ENCODE measurements around the gene DMRTB1. TPM values are rescaled to one million over a fixed set of nuclear protein-coding genes. Genes with fewer than 3 reads are reported as not detected.

The DMRTB1 gene
- total and polyA plus RNA-seq, 2 donors (not counting 1 experiment from before 2014, with no cell fraction given) = not detected

DNA sequence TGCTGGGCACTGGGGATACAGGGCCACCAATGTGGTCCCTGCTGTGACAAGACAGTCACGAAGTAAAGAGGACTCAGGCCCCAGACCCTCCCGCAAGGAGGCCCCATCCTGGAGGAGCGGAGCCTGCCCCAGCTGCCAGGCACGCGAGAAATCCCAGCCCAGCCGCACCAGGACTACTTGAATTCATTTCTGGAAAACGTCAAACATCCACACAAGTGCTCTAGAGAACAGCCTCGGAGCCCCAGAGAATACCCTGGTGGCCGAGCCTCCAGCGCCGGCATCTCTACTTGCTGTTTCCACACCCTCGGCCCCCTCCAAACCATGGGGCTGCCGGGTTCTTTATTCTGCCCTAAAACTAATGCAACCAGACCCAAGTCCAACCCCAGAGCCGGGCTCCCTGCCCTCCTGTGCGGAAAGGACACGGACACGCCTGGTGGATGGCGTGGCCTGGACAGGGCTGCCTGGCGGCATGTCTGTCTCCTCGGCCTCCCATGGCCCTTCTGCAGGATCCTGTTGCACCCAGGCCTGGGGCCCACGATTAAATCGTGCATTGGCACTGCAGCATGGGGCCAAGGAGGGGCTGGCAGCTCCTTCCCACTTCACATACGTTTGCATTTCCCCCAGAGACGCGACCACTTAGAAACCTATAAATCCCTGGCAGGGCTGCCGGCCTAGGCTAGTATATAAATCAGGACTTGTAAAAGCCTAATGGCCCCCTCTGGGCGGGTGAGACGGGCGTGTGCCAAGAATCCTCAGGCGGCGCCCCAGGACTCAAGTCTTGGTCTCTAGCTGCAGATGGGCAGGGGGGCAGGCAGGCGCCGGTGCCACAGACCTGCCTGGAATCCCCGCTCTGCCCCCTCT, 41.2 kb downstream of the DMRTB1 start:
- no peaks in the 10 kb centered on the region for H3K36me3 ChIP-seq (replicated peaks in 1 of 2; ENCODE audit: control extremely low read depth in 1 of 2, control insufficient read depth in 1 of 2, extremely low read depth in 1 of 2, insufficient read depth in 2 of 2, low read length in 1 of 2)
- no peak overlapping the region for H3K4me2 ChIP-seq (replicated peaks; ENCODE audit: low read depth, low read length, poor library complexity, severe bottlenecking)
- H3K4me1 ChIP-seq (ENCODE audit: control insufficient read depth in 2 of 2, insufficient read depth in 2 of 2, low read length in 2 of 2) = no peaks in the 10 kb centered on the region
- H4K20me1 ChIP-seq (ENCODE audit: control insufficient read depth, insufficient read depth, low read length, poor library complexity, severe bottlenecking) = no peaks in the 10 kb centered on the region
- H3K4me1 Mint-ChIP-seq = no peaks in the 10 kb centered on the region
- H3K9me3 ChIP-seq (ENCODE audit: control extremely low read depth in 1 of 3, control insufficient read depth in 2 of 3, insufficient read depth in 1 of 3, low read length in 2 of 3) = no peaks in the 10 kb centered on the region
- CTCF ChIA-PET = no interaction called here
- H3K9me3 Mint-ChIP-seq (ENCODE audit: insufficient read depth) = no peaks in the 10 kb centered on the region
- H3K27ac ChIP-seq (ENCODE audit: low read length in 2 of 2) = no peak overlapping the region
- H3K27me3 ChIP-seq (replicated peaks in 1 of 4; ENCODE audit: control extremely low read depth in 1 of 4, control insufficient read depth in 3 of 4, insufficient read depth in 4 of 4, low read length in 3 of 4) = no peaks in the 10 kb centered on the region
- H2AFZ ChIP-seq (ENCODE audit: insufficient read depth, low read depth, low read length, poor library complexity, severe bottlenecking) = no peak overlapping the region
- no peak for TF ChIP-seq EZH2 (IDR thresholded peaks at IDR 0.05; ENCODE audit: borderline replicate concordance, insufficient read depth, low read depth, low read length, poor library complexity, severe bottlenecking)
- TF ChIP-seq, protein P1, sequence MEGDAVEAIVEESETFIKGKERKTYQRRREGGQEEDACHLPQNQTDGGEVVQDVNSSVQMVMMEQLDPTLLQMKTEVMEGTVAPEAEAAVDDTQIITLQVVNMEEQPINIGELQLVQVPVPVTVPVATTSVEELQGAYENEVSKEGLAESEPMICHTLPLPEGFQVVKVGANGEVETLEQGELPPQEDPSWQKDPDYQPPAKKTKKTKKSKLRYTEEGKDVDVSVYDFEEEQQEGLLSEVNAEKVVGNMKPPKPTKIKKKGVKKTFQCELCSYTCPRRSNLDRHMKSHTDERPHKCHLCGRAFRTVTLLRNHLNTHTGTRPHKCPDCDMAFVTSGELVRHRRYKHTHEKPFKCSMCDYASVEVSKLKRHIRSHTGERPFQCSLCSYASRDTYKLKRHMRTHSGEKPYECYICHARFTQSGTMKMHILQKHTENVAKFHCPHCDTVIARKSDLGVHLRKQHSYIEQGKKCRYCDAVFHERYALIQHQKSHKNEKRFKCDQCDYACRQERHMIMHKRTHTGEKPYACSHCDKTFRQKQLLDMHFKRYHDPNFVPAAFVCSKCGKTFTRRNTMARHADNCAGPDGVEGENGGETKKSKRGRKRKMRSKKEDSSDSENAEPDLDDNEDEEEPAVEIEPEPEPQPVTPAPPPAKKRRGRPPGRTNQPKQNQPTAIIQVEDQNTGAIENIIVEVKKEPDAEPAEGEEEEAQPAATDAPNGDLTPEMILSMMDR (IDR thresholded peaks at IDR 0.05) = no peak
- peaks cover 4% of the 10 kb centered on the region for H3K27me3 Mint-ChIP-seq
- H3K4me3 Mint-ChIP-seq = no peak overlapping the region
- ATAC-seq (ENCODE audit: low read depth) (no peak), DNase-seq (no peak)
- 92% methylated on average over 34 of the region's 34 CpGs for whole genome bisulfite sequencing (ENCODE audit: insufficient coverage)
- H3K79me2 ChIP-seq (ENCODE audit: control insufficient read depth, insufficient read depth, low read length) = no peaks in the 10 kb centered on the region
- H3K27ac Mint-ChIP-seq = no peak overlapping the region
- H3K4me3 ChIP-seq (ENCODE audit: control extremely low read depth in 1 of 5, extremely low read depth in 1 of 5, insufficient read depth in 1 of 5, low read depth in 2 of 5, low read length in 4 of 5) = no peak overlapping the region
- POLR2A ChIA-PET = no interaction called here
- H3K9ac ChIP-seq (ENCODE audit: low read length) = no peak overlapping the region
- intact Hi-C loops (cut with micrococcal nuclease) = no loop called here
